GM23338 (cell line): ENCODE data around the gene ZNF273. TPM values are rescaled to one million over a fixed set of nuclear protein-coding genes. Genes with fewer than 3 reads are reported as not detected.
"Not testable (repeated sequence)": the region's sequence is repeated elsewhere in the genome, so short reads cannot be mapped to it uniquely, and the experiment has no call there.

Source experiments
- ATAC-seq: fragments of 200-7000 bp; cut with Tn5 transposase; 3 replicates; pipeline ENCODE4 v1.9.1; 2020
- DNase-seq: peaks from one replicate; pipeline ENCODE4 v3.0.0-alpha.2; 2015; ENCODE audit warnings: low spot score
- H2AFZ ChIP-seq: fragments of 200-600 bp; sonication (generic); 2 replicates; pipeline ENCODE4 v1.8.0; 2016; ENCODE audit warnings: antibody characterized with exemption, mild to moderate bottlenecking, moderate library complexity
- H3F3A ChIP-seq: fragments of 200-600 bp; sonication (generic); replicated peaks from 2 replicates; pipeline ENCODE4 v1.8.0; 2017; ENCODE audit warnings: antibody characterized with exemption, mixed run types, low read depth
- H3K27ac ChIP-seq: fragments of 200-600 bp; sonication (generic); 2 replicates; pipeline ENCODE4 v1.6.1; 2016; ENCODE audit warnings: low read depth
- H3K27me3 ChIP-seq: fragments of 200-600 bp; sonication (generic); 2 replicates; pipeline ENCODE4 v1.8.0; 2016; ENCODE audit warnings: mild to moderate bottlenecking, mixed run types, moderate library complexity; ENCODE audit not compliant: insufficient read depth
- H3K36me3 ChIP-seq: fragments of 200-600 bp; sonication (generic); 2 replicates; pipeline ENCODE4 v1.8.0; 2016; ENCODE audit warnings: mild to moderate bottlenecking; ENCODE audit not compliant: insufficient read depth
- H3K4me1 ChIP-seq: fragments of 200-600 bp; sonication (generic); 2 replicates; pipeline ENCODE4 v1.8.0; 2016; ENCODE audit warnings: mild to moderate bottlenecking, moderate library complexity; ENCODE audit not compliant: insufficient read depth
- H3K4me2 ChIP-seq: fragments of 200-600 bp; sonication (generic); 2 replicates; pipeline ENCODE4 v1.7.1; 2017; ENCODE audit warnings: mixed run types
- H3K4me3 ChIP-seq: fragments of 200-600 bp; sonication (generic); 2 replicates; pipeline ENCODE4 v1.6.1; 2016; ENCODE audit warnings: mixed run types
- H3K79me2 ChIP-seq: fragments of 200-600 bp; sonication (generic); replicated peaks from 2 replicates; pipeline ENCODE4 v1.8.0; 2017; ENCODE audit warnings: mild to moderate bottlenecking; ENCODE audit not compliant: insufficient read depth
- H3K9me2 ChIP-seq: fragments of 200-600 bp; sonication (generic); 2 replicates; pipeline ENCODE4 v1.8.0; 2017; ENCODE audit not compliant: insufficient read depth
- H4K20me1 ChIP-seq: fragments of 200-600 bp; sonication (generic); replicated peaks from 2 replicates; pipeline ENCODE4 v1.8.0; 2017; ENCODE audit warnings: mild to moderate bottlenecking; ENCODE audit not compliant: insufficient read depth
- H3K27ac Mint-ChIP-seq: 2 replicates; pipeline ENCODE4 v1.8.0; 2020; ENCODE audit warnings: inconsistent platforms, mild to moderate bottlenecking, moderate library complexity, mixed read lengths
- H3K27me3 Mint-ChIP-seq: 3 replicates; pipeline ENCODE4 v1.8.0; 2022; ENCODE audit warnings: low read depth, mild to moderate bottlenecking, moderate library complexity, mixed read lengths, inconsistent platforms; ENCODE audit not compliant: insufficient read depth, poor library complexity
- H3K36me3 Mint-ChIP-seq: 3 replicates; pipeline ENCODE4 v1.8.0; 2021; ENCODE audit warnings: low read depth, mild to moderate bottlenecking, inconsistent platforms, moderate library complexity, mixed read lengths
- H3K4me1 Mint-ChIP-seq: 3 replicates; pipeline ENCODE4 v1.8.0; 2020; ENCODE audit warnings: mild to moderate bottlenecking, inconsistent platforms, mixed read lengths
- H3K4me3 Mint-ChIP-seq: 3 replicates; pipeline ENCODE4 v1.8.0; 2021; ENCODE audit warnings: moderate library complexity, mild to moderate bottlenecking, inconsistent platforms, mixed read lengths
- H3K9me3 Mint-ChIP-seq: 3 replicates; pipeline ENCODE4 v1.8.0; 2020; ENCODE audit warnings: moderate library complexity, mild to moderate bottlenecking, inconsistent platforms, mixed read lengths
- EZH2phosphoT487 ChIP-seq: fragments of 200-600 bp; sonication (generic); IDR thresholded peaks from one replicate; pipeline ENCODE4 v1.8.1; 2018; ENCODE audit warnings: antibody characterized with exemption; ENCODE audit not compliant: unreplicated experiment
- JUNB ChIP-seq: IDR thresholded peaks from one replicate; pipeline ENCODE4 v1.6.1; 2016; ENCODE audit warnings: antibody characterized with exemption; ENCODE audit not compliant: unreplicated experiment
- POLR2AphosphoS5 ChIP-seq: IDR thresholded peaks from 2 replicates; pipeline ENCODE4 v1.6.1; 2016; ENCODE audit warnings: antibody characterized with exemption, low read depth
- polyA plus RNA-seq: library from polyadenylated mRNA; unstranded; fragments of >200 nt; fragmentation: Nextera tagmentation; extraction: Ambion mirVana; gene quantifications from 2 replicates; pipeline ENCODE4 v1.2.1, GENCODE V29; 2016
- total RNA-seq: library from RNA; depleted of rRNA; stranded (reverse); fragments of >200 nt; shearing (Covaris generic); gene quantifications from 2 replicates; pipeline ENCODE4 v1.2.3, GENCODE V29; 2014
- TF ChIP-seq, protein P1 (sequence below): IDR thresholded peaks from one replicate; pipeline ENCODE4 v1.6.1; 2018; ENCODE audit warnings: antibody characterized with exemption; ENCODE audit not compliant: unreplicated experiment
- TF ChIP-seq, protein P2 (sequence below): IDR thresholded peaks from 2 replicates; pipeline ENCODE4 v1.6.1; 2016; ENCODE audit warnings: antibody characterized with exemption
- TF ChIP-seq, protein P3 (sequence below), 2 experiments: fragments of 200-600 bp in 1 of 2; sonication (generic) in 1 of 2; conservative IDR thresholded peaks; 2 replicates each; pipeline versions ENCODE4 v1.5.1 to v1.6.1; 2016 to 2017; ENCODE audit warnings: antibody characterized with exemption in 2 of 2, low read depth in 2 of 2, mild to moderate bottlenecking in 2 of 2, moderate library complexity in 1 of 2

The ZNF273 gene
- total and polyA plus RNA-seq, 2 experiments from 2014 or later, result 16.4 to 34.3 TPM

DNA sequence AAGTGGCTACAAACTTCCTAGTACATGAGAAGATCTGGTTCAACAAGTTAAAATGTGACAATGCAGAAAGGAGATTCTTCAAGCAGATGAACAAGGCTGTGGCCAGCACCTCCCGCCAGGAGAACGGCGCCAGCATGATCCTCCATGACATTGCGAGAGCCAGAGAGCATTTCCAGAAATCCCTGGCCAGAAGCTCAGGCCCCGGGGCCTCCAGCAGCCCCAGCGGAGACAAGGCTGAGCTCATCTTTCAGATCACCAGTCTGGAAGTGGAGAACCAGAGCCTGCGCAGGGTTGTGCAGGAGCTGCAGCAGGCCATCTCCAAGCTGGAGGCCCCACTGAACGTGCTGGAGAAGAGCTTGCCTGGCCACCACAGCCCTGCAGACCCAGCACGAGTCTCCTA, 40.1 kb upstream of the ZNF273 start (continued):
- TF ChIP-seq JUNB (no peak), POLR2AphosphoS5 (no peak), EZH2phosphoT487 (no peak)
- TF ChIP-seq, protein P1, sequence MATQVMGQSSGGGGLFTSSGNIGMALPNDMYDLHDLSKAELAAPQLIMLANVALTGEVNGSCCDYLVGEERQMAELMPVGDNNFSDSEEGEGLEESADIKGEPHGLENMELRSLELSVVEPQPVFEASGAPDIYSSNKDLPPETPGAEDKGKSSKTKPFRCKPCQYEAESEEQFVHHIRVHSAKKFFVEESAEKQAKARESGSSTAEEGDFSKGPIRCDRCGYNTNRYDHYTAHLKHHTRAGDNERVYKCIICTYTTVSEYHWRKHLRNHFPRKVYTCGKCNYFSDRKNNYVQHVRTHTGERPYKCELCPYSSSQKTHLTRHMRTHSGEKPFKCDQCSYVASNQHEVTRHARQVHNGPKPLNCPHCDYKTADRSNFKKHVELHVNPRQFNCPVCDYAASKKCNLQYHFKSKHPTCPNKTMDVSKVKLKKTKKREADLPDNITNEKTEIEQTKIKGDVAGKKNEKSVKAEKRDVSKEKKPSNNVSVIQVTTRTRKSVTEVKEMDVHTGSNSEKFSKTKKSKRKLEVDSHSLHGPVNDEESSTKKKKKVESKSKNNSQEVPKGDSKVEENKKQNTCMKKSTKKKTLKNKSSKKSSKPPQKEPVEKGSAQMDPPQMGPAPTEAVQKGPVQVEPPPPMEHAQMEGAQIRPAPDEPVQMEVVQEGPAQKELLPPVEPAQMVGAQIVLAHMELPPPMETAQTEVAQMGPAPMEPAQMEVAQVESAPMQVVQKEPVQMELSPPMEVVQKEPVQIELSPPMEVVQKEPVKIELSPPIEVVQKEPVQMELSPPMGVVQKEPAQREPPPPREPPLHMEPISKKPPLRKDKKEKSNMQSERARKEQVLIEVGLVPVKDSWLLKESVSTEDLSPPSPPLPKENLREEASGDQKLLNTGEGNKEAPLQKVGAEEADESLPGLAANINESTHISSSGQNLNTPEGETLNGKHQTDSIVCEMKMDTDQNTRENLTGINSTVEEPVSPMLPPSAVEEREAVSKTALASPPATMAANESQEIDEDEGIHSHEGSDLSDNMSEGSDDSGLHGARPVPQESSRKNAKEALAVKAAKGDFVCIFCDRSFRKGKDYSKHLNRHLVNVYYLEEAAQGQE, result no peak
- TF ChIP-seq, protein P2, sequence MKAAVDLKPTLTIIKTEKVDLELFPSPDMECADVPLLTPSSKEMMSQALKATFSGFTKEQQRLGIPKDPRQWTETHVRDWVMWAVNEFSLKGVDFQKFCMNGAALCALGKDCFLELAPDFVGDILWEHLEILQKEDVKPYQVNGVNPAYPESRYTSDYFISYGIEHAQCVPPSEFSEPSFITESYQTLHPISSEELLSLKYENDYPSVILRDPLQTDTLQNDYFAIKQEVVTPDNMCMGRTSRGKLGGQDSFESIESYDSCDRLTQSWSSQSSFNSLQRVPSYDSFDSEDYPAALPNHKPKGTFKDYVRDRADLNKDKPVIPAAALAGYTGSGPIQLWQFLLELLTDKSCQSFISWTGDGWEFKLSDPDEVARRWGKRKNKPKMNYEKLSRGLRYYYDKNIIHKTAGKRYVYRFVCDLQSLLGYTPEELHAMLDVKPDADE, result no peak
- TF ChIP-seq, protein P3, sequence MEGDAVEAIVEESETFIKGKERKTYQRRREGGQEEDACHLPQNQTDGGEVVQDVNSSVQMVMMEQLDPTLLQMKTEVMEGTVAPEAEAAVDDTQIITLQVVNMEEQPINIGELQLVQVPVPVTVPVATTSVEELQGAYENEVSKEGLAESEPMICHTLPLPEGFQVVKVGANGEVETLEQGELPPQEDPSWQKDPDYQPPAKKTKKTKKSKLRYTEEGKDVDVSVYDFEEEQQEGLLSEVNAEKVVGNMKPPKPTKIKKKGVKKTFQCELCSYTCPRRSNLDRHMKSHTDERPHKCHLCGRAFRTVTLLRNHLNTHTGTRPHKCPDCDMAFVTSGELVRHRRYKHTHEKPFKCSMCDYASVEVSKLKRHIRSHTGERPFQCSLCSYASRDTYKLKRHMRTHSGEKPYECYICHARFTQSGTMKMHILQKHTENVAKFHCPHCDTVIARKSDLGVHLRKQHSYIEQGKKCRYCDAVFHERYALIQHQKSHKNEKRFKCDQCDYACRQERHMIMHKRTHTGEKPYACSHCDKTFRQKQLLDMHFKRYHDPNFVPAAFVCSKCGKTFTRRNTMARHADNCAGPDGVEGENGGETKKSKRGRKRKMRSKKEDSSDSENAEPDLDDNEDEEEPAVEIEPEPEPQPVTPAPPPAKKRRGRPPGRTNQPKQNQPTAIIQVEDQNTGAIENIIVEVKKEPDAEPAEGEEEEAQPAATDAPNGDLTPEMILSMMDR (conservative IDR thresholded peaks at IDR 0.05; ENCODE audit: low read depth in 2 of 2), result no peak

GRCh38 chr7:64863530-64863929, 39.5 kb upstream of the ZNF273 start:
- not testable (repeated sequence) for H3K27ac ChIP-seq, H3K4me1 Mint-ChIP-seq, H3K27me3 ChIP-seq, H3K27me3 Mint-ChIP-seq, H3K4me2 ChIP-seq, H3K4me3 Mint-ChIP-seq, H3K9me2 ChIP-seq, H3K4me3 ChIP-seq, H3K36me3 ChIP-seq, ATAC-seq, H3K4me1 ChIP-seq, H4K20me1 ChIP-seq, H3K27ac Mint-ChIP-seq, H3K36me3 Mint-ChIP-seq, H3K79me2 ChIP-seq, H3F3A ChIP-seq, H2AFZ ChIP-seq, DNase-seq
- H3K9me3 Mint-ChIP-seq, result peaks cover 47% of the 10 kb centered on the region

GRCh38 chr7:64863969-64864368, 39.1 kb upstream of the ZNF273 start:
- Histone ChIP-seq H3F3A (no peaks in the 10 kb centered on the region), H3K27me3 (no peaks in the 10 kb centered on the region), H2AFZ (no peak overlapping the region), H3K4me2 (no peak overlapping the region), H3K9me2 (no peaks in the 10 kb centered on the region; the same call in 1 of the 2 replicates), H4K20me1 (no peaks in the 10 kb centered on the region), H3K4me3 (no peak overlapping the region), H3K4me1 (no peaks in the 10 kb centered on the region), H3K27ac (no peak overlapping the region), H3K36me3 (no peaks in the 10 kb centered on the region), H3K79me2 (no peaks in the 10 kb centered on the region)
- DNase-seq (no peak), ATAC-seq (no peak)
- Mint-ChIP-seq H3K9me3 (peaks cover 48% of the 10 kb centered on the region), H3K27ac (no peak overlapping the region), H3K27me3 (peaks cover 4% of the 10 kb centered on the region), H3K4me3 (no peak overlapping the region), H3K4me1 (no peaks in the 10 kb centered on the region), H3K36me3 (peaks cover 6% of the 10 kb centered on the region; the same call in 1 of the 3 replicates)
- TF ChIP-seq, protein P1, result no peak
